Nephron progenitor cell (in vitro differentiated cells): Measurements from ENCODE around the gene PIGBOS1.

Experiments used
- DNase-seq: peaks from one replicate; pipeline ENCODE4 v3.0.0; 2021
- H3K27ac Mint-ChIP-seq: 2 replicates; pipeline ENCODE4 v1.8.0; 2021; ENCODE audit warnings: mild to moderate bottlenecking, moderate library complexity, mixed read lengths
- H3K27me3 Mint-ChIP-seq: 2 replicates; pipeline ENCODE4 v1.8.0; 2021; ENCODE audit warnings: mild to moderate bottlenecking, low read depth, mixed read lengths; ENCODE audit not compliant: poor library complexity
- H3K36me3 Mint-ChIP-seq: 2 replicates; pipeline ENCODE4 v1.8.0; 2021; ENCODE audit warnings: low read depth, mixed read lengths
- H3K4me1 Mint-ChIP-seq: 2 replicates; pipeline ENCODE4 v1.8.0; 2021; ENCODE audit warnings: mixed read lengths
- H3K4me3 Mint-ChIP-seq: 2 replicates; pipeline ENCODE4 v1.8.0; 2021; ENCODE audit warnings: mild to moderate bottlenecking, moderate library complexity, mixed read lengths
- H3K9me3 Mint-ChIP-seq: 2 replicates; pipeline ENCODE4 v1.8.0; 2021; ENCODE audit warnings: mild to moderate bottlenecking, moderate library complexity, mixed read lengths
- TF ChIP-seq, protein P1 (sequence below): fragments of 200-600 bp; sonication (generic); IDR thresholded peaks from 2 replicates; pipeline ENCODE4 v1.5.0; 2021; ENCODE audit warnings: antibody characterized with exemption

PIGBOS1 gene

DNA sequence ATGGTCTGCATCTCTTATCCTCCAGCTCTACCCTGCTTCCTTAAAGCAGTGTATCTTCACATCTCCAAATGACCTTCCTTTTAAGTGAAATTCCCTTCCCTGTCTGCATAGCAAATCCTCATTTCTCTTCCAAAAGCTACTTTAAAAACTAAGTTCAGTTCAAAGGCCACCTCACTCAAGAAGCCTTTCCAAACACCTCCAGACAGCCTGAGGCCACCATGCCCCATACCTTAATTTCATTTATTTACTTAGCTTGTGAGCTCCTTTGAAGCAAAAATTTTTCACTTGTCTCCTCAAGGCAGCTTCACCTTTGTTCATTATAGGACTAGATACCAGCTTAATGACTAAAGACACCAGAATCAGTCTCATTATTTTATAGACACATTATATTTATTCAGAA is 39.5 kb upstream of the PIGBOS1 start:
- no peaks in the 10 kb centered on the region for H3K9me3 Mint-ChIP-seq
- H3K36me3 Mint-ChIP-seq, result peaks cover 13% of the 10 kb centered on the region
- peaks cover 8% of the 10 kb centered on the region for H3K4me1 Mint-ChIP-seq
- TF ChIP-seq, protein P1, sequence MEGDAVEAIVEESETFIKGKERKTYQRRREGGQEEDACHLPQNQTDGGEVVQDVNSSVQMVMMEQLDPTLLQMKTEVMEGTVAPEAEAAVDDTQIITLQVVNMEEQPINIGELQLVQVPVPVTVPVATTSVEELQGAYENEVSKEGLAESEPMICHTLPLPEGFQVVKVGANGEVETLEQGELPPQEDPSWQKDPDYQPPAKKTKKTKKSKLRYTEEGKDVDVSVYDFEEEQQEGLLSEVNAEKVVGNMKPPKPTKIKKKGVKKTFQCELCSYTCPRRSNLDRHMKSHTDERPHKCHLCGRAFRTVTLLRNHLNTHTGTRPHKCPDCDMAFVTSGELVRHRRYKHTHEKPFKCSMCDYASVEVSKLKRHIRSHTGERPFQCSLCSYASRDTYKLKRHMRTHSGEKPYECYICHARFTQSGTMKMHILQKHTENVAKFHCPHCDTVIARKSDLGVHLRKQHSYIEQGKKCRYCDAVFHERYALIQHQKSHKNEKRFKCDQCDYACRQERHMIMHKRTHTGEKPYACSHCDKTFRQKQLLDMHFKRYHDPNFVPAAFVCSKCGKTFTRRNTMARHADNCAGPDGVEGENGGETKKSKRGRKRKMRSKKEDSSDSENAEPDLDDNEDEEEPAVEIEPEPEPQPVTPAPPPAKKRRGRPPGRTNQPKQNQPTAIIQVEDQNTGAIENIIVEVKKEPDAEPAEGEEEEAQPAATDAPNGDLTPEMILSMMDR, result no peak
- no peak for DNase-seq
- no peak overlapping the region for H3K4me3 Mint-ChIP-seq
- no peaks in the 10 kb centered on the region for H3K27me3 Mint-ChIP-seq
- peak overlapping the region; percentile 6 for H3K27ac Mint-ChIP-seq

DNA sequence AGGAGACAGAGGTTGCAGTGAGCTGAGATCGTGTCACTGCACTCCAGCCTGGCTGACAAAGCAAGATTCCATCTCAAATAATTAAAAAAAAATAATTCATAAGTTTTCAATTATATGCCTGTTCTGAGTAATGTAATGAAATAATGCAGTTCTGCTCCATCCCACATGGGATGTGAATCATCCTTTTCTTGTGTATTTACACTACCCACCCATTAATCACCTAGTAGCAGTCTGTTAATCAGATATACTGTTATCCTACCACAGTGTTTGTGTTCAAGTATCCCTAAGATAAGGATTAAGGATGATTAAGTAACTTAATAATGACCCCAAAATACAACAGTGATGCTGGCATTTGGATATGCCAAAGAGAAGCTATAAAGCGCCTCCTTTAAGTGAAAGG is 38.9 kb upstream of the PIGBOS1 start:
- DNase-seq, result no peak
- TF ChIP-seq, protein P1, result no peak
- Mint-ChIP-seq H3K9me3 (no peaks in the 10 kb centered on the region), H3K4me3 (no peak overlapping the region), H3K36me3 (peaks cover 13% of the 10 kb centered on the region), H3K27ac (no peak overlapping the region), H3K4me1 (peaks cover 8% of the 10 kb centered on the region), H3K27me3 (no peaks in the 10 kb centered on the region)

DNA sequence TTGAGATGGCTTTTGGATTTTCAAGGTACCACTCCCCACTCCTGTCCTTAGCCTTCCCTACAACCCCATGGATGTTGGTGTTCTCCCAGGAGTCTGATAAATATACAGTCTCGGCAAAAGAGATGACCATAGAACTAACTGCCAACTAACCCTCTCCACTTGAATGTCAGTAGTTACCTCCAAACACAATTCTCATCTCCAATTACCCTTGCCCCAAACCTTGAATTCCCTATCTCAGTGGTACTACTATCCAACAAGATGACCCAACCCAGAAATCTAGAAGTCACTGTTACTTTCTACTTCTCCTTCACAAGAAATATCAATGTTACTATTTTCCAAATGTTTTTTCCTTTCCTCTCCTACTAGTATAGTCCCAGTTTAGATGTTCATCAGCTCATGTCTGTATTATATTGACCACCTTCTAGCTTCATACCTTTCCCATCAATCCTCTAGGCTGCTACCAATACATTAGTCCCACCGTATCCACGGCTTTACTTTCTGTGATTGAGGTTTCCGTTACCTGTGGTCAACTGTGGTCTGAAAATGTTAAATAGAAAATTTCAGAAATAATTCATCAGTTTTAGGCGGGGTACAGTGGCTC is 38.2 kb upstream of the PIGBOS1 start:
- TF ChIP-seq, protein P1, result no peak
- H3K36me3 Mint-ChIP-seq, result peaks cover 7% of the 10 kb centered on the region
- no peak for DNase-seq
- H3K27ac Mint-ChIP-seq, result no peak overlapping the region
- H3K27me3 Mint-ChIP-seq, result no peaks in the 10 kb centered on the region
- peaks cover 8% of the 10 kb centered on the region for H3K4me1 Mint-ChIP-seq
- H3K9me3 Mint-ChIP-seq, result no peaks in the 10 kb centered on the region
- H3K4me3 Mint-ChIP-seq, result no peak overlapping the region

DNA sequence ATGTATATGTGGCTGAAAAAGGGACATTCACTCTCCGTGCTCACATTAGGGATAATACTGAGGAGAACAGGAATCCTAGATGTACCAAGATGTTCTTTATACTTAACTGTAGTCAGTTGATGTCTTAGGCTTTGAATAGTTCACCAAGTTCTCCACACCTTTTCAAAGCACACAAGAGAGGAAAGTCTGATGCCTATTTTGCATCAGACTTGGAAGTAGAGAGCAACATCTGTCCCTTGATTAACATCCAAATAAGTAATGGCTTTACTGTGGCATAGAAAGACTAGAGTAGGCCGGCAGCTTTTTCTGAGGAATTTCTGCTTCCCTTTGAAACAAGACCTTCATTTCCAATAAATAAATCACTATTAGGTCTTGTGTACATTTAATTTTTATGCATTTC is 34.1 kb upstream of the PIGBOS1 start:
- Mint-ChIP-seq H3K9me3 (peaks cover 5% of the 10 kb centered on the region), H3K27me3 (no peaks in the 10 kb centered on the region), H3K4me1 (peaks cover 5% of the 10 kb centered on the region), H3K36me3 (peaks cover 29% of the 10 kb centered on the region), H3K4me3 (no peak overlapping the region), H3K27ac (no peak overlapping the region)
- TF ChIP-seq, protein P1, result no peak
- no peak for DNase-seq

DNA sequence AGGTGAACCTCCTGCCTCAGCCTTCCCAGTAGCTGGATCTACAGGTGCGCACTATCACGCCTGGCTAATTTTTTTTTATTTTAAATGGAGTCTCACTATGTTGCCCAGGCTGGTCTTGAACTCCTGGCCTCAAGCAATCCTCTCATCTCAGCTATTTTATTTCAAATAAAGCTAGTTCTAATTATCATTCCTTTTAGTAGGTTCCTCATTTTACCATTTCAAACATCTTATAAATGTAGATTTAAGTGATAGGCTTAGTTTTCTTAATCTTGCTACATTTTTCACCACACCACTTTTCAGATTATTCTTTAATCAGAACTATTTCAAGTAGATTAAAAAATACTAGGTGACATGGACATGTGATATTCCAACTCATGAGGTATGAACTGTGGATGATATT is 30.4 kb upstream of the PIGBOS1 start:
- H3K9me3 Mint-ChIP-seq, result peaks cover 5% of the 10 kb centered on the region
- DNase-seq, result no peak
- H3K4me3 Mint-ChIP-seq, result no peak overlapping the region
- no peaks in the 10 kb centered on the region for H3K27me3 Mint-ChIP-seq
- no peak overlapping the region for H3K27ac Mint-ChIP-seq
- TF ChIP-seq, protein P1, result no peak
- peaks cover 42% of the 10 kb centered on the region for H3K36me3 Mint-ChIP-seq
- H3K4me1 Mint-ChIP-seq, result peaks cover 5% of the 10 kb centered on the region

DNA sequence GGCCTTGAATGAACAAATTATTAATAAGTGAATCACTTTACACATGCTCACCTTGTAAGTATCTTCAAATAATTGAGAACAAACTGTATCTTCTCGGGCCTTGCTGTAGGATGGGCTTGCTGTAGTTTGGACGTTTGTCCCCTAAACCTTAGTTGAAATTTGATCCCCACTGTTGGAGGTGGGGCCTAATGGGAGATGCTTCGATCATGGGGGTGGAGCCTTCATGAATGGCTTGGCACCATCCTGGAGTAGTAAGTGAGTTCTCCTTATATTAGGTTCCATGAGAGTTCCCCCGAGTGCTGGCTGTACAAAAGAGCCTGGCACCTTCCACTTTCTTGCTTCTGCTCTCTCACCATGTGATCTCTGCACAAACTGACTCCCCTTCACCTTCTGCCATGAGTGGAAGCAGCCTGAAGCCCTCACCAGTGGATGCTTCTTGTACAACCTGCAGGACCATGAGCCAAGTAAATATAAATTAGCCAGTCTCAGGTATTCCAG is 29.4 kb upstream of the PIGBOS1 start:
- TF ChIP-seq, protein P1, result no peak
- peaks cover 5% of the 10 kb centered on the region for H3K4me1 Mint-ChIP-seq
- H3K4me3 Mint-ChIP-seq, result no peak overlapping the region
- no peak for DNase-seq
- no peaks in the 10 kb centered on the region for H3K27me3 Mint-ChIP-seq
- peaks cover 42% of the 10 kb centered on the region for H3K36me3 Mint-ChIP-seq
- H3K9me3 Mint-ChIP-seq, result peaks cover 5% of the 10 kb centered on the region
- no peak overlapping the region for H3K27ac Mint-ChIP-seq
